RPMI8226 (cell line): ENCODE results near the gene COPS3.

ENCODE experiments used
- DNase-seq: peaks from one replicate; pipeline ENCODE4 v3.0.0-alpha.2; 2015

Gene COPS3

GRCh38 chr17:17280613-17281549, at the start of gene COPS3:
Gene COPS3, minus strand, starts transcription at chr17:17281246. Its CDS starts 60 bp downstream, at chr17:17281186.
- peak; percentile 96 for DNase-seq

- no peak for DNase-seq
Measured at GRCh38 chr17:17328251-17328650, 47.2 kb upstream of the COPS3 start.

- no peak for DNase-seq
Measured at GRCh38 chr17:17326275-17326875, 45.3 kb upstream of the COPS3 start.

GRCh38 chr17:17325816-17326215, 44.8 kb upstream of the COPS3 start:
- DNase-seq: no peak

GRCh38 chr17:17325228-17325627, 44.2 kb upstream of the COPS3 start:
- DNase-seq: no peak

GRCh38 chr17:17324616-17325015, 43.6 kb upstream of the COPS3 start:
- no peak for DNase-seq

- DNase-seq: no peak
Measured at GRCh38 chr17:17322516-17323510, 41.8 kb upstream of the COPS3 start.

GRCh38 chr17:17321356-17322025, 40.4 kb upstream of the COPS3 start:
- no peak for DNase-seq

- no peak for DNase-seq
Measured at GRCh38 chr17:17320911-17321220, 39.8 kb upstream of the COPS3 start.

GRCh38 chr17:17320188-17320910, 39.3 kb upstream of the COPS3 start:
- DNase-seq: no peak

GRCh38 chr17:17315142-17315821, 34.2 kb upstream of the COPS3 start:
- DNase-seq: no peak

- no peak for DNase-seq
Measured at GRCh38 chr17:17314501-17315071, 33.5 kb upstream of the COPS3 start.

- peak; percentile 62 for DNase-seq
Measured at GRCh38 chr17:17313350-17313991, 32.4 kb upstream of the COPS3 start.

- no peak for DNase-seq
Measured at GRCh38 chr17:17309356-17309755, 28.3 kb upstream of the COPS3 start.

- DNase-seq: peak; percentile 72
Measured at GRCh38 chr17:17305281-17305801, 24.3 kb upstream of the COPS3 start.

- peak; percentile 20 for DNase-seq
Measured at GRCh38 chr17:17304521-17304985, 23.5 kb upstream of the COPS3 start.

GRCh38 chr17:17303847-17304490, 22.9 kb upstream of the COPS3 start:
- DNase-seq: no peak

GRCh38 chr17:17303010-17303846, 22.2 kb upstream of the COPS3 start, which contains the start of gene NT5M:
Gene NT5M, plus strand, starts transcription at chr17:17303373. Its CDS starts 178 bp downstream, at chr17:17303551.
- peak; percentile 89 for DNase-seq
